Measurements from ENCODE around the gene ARL6. TPM values are rescaled to one million over a fixed set of nuclear protein-coding genes. Genes with fewer than 3 reads are reported as not detected.

The ARL6 gene
- total and polyA plus RNA-seq, 2 donors, result 3.8 to 5.8 TPM

- Histone ChIP-seq H3K27ac (ENCODE audit: low read depth in 1 of 2, low read length in 1 of 2) (no peak overlapping the region), H3K4me1 (ENCODE audit: control insufficient read depth in 2 of 2, insufficient read depth in 2 of 2, low read length in 2 of 2) (no peaks in the 10 kb centered on the region), H3K9me3 (ENCODE audit: control insufficient read depth in 2 of 2, insufficient read depth in 1 of 2, low read length in 1 of 2) (no peaks in the 10 kb centered on the region), H3K4me3 (ENCODE audit: low read length in 2 of 2) (no peak overlapping the region), H3K36me3 (ENCODE audit: control insufficient read depth in 2 of 2, insufficient read depth in 2 of 2, low read length in 1 of 2) (no peaks in the 10 kb centered on the region), H3K27me3 (ENCODE audit: control insufficient read depth in 2 of 2, insufficient read depth in 1 of 2, low read length in 1 of 2) (no peaks in the 10 kb centered on the region)
- WGBS, result 97% methylated on average over 8 of the region's 8 CpGs
- no peak for DNase-seq (ENCODE audit: low read depth in 6 of 9, low spot score in 9 of 9)
These were observed 76.7 kb downstream of the ARL6 start for GRCh38 chr3:97841304-97841703.

DNA sequence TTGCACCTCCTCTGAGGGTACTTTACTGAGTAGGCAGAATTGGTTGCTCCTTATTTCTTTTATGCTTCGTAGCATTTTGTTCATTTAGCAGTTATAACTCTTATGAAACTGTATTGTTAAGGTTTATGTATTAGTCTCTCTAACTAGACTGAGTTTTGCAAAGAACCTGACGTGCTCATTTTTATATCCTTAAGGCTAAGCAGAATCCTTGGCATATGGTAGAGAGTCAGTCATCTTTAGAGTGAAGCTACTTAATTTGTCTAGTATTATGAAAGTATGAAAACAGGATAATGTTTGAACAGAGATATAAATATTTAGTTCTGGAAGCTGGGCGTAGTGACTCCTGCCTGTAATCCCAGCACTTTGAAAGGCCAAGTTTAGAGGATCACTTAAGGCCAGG is 77.4 kb downstream of the ARL6 start:
- no peak for DNase-seq (ENCODE audit: low read depth in 6 of 9, low spot score in 9 of 9)
- no peaks in the 10 kb centered on the region for H3K4me1 ChIP-seq (ENCODE audit: control insufficient read depth in 2 of 2, insufficient read depth in 2 of 2, low read length in 2 of 2)
- H3K27ac ChIP-seq (ENCODE audit: low read depth in 1 of 2, low read length in 1 of 2), result no peak overlapping the region
- no peak overlapping the region for H3K4me3 ChIP-seq (ENCODE audit: low read length in 2 of 2)
- no peaks in the 10 kb centered on the region for H3K36me3 ChIP-seq (ENCODE audit: control insufficient read depth in 2 of 2, insufficient read depth in 2 of 2, low read length in 1 of 2)
- WGBS, result 98% methylated on average over 3 of the region's 3 CpGs
- no peaks in the 10 kb centered on the region for H3K27me3 ChIP-seq (ENCODE audit: control insufficient read depth in 2 of 2, insufficient read depth in 1 of 2, low read length in 1 of 2)
- H3K9me3 ChIP-seq (ENCODE audit: control insufficient read depth in 2 of 2, insufficient read depth in 1 of 2, low read length in 1 of 2), result no peaks in the 10 kb centered on the region

- H3K4me3 ChIP-seq (ENCODE audit: low read length in 2 of 2), result no peak overlapping the region
- no peak overlapping the region for H3K27ac ChIP-seq (ENCODE audit: low read depth in 1 of 2, low read length in 1 of 2)
- no peaks in the 10 kb centered on the region for H3K36me3 ChIP-seq (ENCODE audit: control insufficient read depth in 2 of 2, insufficient read depth in 2 of 2, low read length in 1 of 2)
- H3K27me3 ChIP-seq (ENCODE audit: control insufficient read depth in 2 of 2, insufficient read depth in 1 of 2, low read length in 1 of 2), result no peaks in the 10 kb centered on the region
- WGBS, result 98% methylated on average over 3 of the region's 3 CpGs
- H3K9me3 ChIP-seq (ENCODE audit: control insufficient read depth in 2 of 2, insufficient read depth in 1 of 2, low read length in 1 of 2), result no peaks in the 10 kb centered on the region
- no peak for DNase-seq (ENCODE audit: low read depth in 6 of 9, low spot score in 9 of 9)
- no peaks in the 10 kb centered on the region for H3K4me1 ChIP-seq (ENCODE audit: control insufficient read depth in 2 of 2, insufficient read depth in 2 of 2, low read length in 2 of 2)
These were observed 84.2 kb downstream of the ARL6 start for GRCh38 chr3:97848779-97849178.

Other genes with a start within 250 kb of the ARL6 start
- 9.2 TPM for gene CRYBG3, start 57.3 kb downstream of the ARL6 start, total RNA-seq
- gene CRYBG3, start 57.3 kb downstream of the ARL6 start, polyA plus RNA-seq, result 5.4 TPM
- gene RIOX2, start 207.7 kb downstream of the ARL6 start, total RNA-seq, result 16.9 TPM
- 26.2 TPM for gene RIOX2, start 207.7 kb downstream of the ARL6 start, polyA plus RNA-seq